DMS79 (cell line): ENCODE measurements around the gene ADSS1.

Source experiments
- DNase-seq: peaks from one replicate; lab custom pipeline; 2025; lab: John Stamatoyannopoulos, UW

Gene ADSS1

GRCh38 chr14:104795781-104796686 lies 72.0 kb downstream of the ADSS1 start:
- DNase-seq: no peak

- no peak for DNase-seq
Observed at GRCh38 chr14:104796687-104797081, 72.7 kb downstream of the ADSS1 start.
